SU-DHL-6 (cell line): ENCODE results near the gene MBD5.

Source experiments
- CTCF ChIP-seq: fragments of 200-600 bp; sonication (generic); IDR thresholded peaks from one replicate; pipeline ENCODE4 v1.5.1; 2017; ENCODE audit warnings: antibody characterized with exemption, mild to moderate bottlenecking, low read length, moderate library complexity; ENCODE audit not compliant: insufficient read depth, poor library complexity, severe bottlenecking
- EZH2phosphoT487 ChIP-seq: fragments of 200-600 bp; sonication (generic), shearing (Covaris generic); conservative IDR thresholded peaks from 2 replicates; pipeline ENCODE4 v1.6.1; 2018; ENCODE audit warnings: mild to moderate bottlenecking, antibody characterized with exemption, low read length, moderate library complexity, mixed read lengths

GRCh38 chr2:148534416-148535204, 513.7 kb downstream of the MBD5 start:
- TF ChIP-seq CTCF (no peak), EZH2phosphoT487 (no peak)
